Gastroesophageal sphincter (tissue), 4 donors: ENCODE data around the gene LHX2. TPM values are rescaled to one million over a fixed set of nuclear protein-coding genes. Genes with fewer than 3 reads are reported as not detected.

Experiments
- ATAC-seq: fragments of 150-250 bp; one replicate; pipeline ENCODE4 v1.9.1; 2016; ENCODE audit warnings: mild to moderate bottlenecking, moderate library complexity
- H3K27ac ChIP-seq, 4 donors: fragments of 200-600 bp; sonication (generic) in 3 of 4; 1 replicate in 3 of 4; 2 replicates in 1 of 4; pipeline ENCODE4 v1.5.1; 2016 to 2019
- H3K27me3 ChIP-seq: fragments of 200-600 bp; sonication (generic); one replicate; pipeline ENCODE4 v1.5.1; 2019
- H3K36me3 ChIP-seq, 2 donors: fragments of 200-600 bp; sonication (generic); one replicate each; pipeline ENCODE4 v1.5.1; 2019; ENCODE audit warnings: control low read depth in 1 of 2
- H3K4me1 ChIP-seq, 3 donors: fragments of 200-600 bp; sonication (generic); 1 replicate in 2 of 3; 2 replicates in 1 of 3; pipeline ENCODE4 v1.5.1; 2016 to 2019; ENCODE audit warnings: control low read depth in 2 of 3
- H3K4me3 ChIP-seq, 2 donors: fragments of 200-600 bp; sonication (generic); one replicate each; pipeline ENCODE4 v1.5.1; 2019; ENCODE audit warnings: mild to moderate bottlenecking in 1 of 2, moderate library complexity in 1 of 2
- H3K9me3 ChIP-seq, 3 donors: fragments of 200-600 bp; sonication (generic); one replicate each; pipeline ENCODE4 v1.5.1; 2017 to 2019; ENCODE audit warnings: control low read depth in 2 of 3
- EP300 ChIP-seq: sonication (generic); formaldehyde crosslinking; IDR thresholded peaks from one replicate; pipeline ENCODE4 v1.6.1; 2017; ENCODE audit warnings: antibody characterized with exemption, mild to moderate bottlenecking
- POLR2A ChIP-seq, 2 donors: fragments of 450-650 bp; IDR thresholded peaks; one replicate each; pipeline ENCODE4 v1.6.1; 2017; ENCODE audit warnings: antibody characterized with exemption in 2 of 2, mild to moderate bottlenecking in 2 of 2, moderate library complexity in 1 of 2
- POLR2AphosphoS5 ChIP-seq: sonication (generic); formaldehyde crosslinking; IDR thresholded peaks from one replicate; pipeline ENCODE4 v1.6.1; 2017; ENCODE audit warnings: antibody characterized with exemption
- WGBS, 2 donors: methylation state at CpG; one replicate each; pipeline ENCODE4 v1.1.5; 2018; ENCODE audit warnings: low coverage in 1 of 2; 5-methylcytosine and 5-hydroxymethylcytosine counted together
- total RNA-seq, 4 donors: library from RNA; depleted of rRNA; stranded (reverse); fragments of >200 nt; gene quantifications; one replicate each; pipeline ENCODE4 v1.1.0, GENCODE V29; 2016
- TF ChIP-seq, protein P1 (sequence below), 4 experiments: fragments of 200-600 bp in 2 of 4; fragments of 450-650 bp in 2 of 4; sonication (generic) in 1 of 4; IDR thresholded peaks; one replicate each; pipeline ENCODE4 v1.5.1; 2017 to 2019; ENCODE audit warnings: antibody characterized with exemption in 4 of 4, mild to moderate bottlenecking in 2 of 4, moderate library complexity in 2 of 4

Gene LHX2
- total RNA-seq, 4 donors from 2014 or later: not detected

DNA sequence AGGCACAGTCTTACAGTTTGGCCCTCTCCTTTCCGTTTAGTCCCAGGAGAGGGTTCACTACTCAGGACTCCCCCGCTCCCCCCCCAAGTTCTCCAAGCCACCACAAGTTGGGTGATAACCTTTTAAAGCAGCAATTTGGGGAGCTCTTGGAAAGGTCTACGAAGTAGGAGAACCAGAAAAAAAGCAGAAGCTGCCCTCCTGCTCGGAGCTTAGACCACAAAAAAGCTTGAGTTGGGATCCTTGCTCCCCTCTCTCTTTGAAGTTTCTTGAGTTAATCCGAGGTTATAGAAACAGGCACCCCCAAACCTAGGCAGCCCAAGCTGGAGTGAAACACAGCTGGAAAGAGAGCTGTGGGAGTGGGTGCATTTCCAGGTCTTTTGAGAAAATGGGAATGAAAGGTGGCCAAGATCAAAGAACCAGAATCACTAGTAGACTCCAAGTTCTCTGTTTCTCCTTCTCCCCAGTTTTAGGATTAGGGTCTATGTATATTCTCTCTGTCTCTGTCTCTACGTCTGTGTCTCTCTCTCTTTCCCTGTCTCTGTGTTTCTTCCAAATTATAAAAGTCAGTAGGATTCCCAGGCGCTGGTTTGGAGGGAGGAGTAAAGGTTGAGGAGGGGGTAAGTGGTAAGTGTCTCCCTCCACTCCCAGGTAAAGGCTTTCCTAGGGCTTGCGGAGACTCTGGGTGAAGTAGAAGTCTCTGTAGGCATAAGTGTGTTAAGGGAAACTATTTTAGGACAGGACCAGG lies 2.8 kb downstream of the LHX2 start:
- Histone ChIP-seq H3K4me3 (no peak overlapping the region), H3K27me3 (peaks cover 100% of the 10 kb centered on the region), H3K36me3 (no peaks in the 10 kb centered on the region), H3K9me3 (no peaks in the 10 kb centered on the region), H3K4me1 (peaks cover 0 to 83% (median 54%) of the 10 kb centered on the region in 3 donors), H3K27ac (no peak overlapping the region)
- no peak for ATAC-seq
- WGBS, 2 donors: 27 to 44% methylated on average over 4 to 6 of the region's 8 CpGs
- TF ChIP-seq, protein P1, sequence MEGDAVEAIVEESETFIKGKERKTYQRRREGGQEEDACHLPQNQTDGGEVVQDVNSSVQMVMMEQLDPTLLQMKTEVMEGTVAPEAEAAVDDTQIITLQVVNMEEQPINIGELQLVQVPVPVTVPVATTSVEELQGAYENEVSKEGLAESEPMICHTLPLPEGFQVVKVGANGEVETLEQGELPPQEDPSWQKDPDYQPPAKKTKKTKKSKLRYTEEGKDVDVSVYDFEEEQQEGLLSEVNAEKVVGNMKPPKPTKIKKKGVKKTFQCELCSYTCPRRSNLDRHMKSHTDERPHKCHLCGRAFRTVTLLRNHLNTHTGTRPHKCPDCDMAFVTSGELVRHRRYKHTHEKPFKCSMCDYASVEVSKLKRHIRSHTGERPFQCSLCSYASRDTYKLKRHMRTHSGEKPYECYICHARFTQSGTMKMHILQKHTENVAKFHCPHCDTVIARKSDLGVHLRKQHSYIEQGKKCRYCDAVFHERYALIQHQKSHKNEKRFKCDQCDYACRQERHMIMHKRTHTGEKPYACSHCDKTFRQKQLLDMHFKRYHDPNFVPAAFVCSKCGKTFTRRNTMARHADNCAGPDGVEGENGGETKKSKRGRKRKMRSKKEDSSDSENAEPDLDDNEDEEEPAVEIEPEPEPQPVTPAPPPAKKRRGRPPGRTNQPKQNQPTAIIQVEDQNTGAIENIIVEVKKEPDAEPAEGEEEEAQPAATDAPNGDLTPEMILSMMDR (IDR thresholded peaks at IDR 0.05): no peak
- TF ChIP-seq POLR2A (IDR thresholded peaks at IDR 0.05) (no peak), EP300 (no peak), POLR2AphosphoS5 (no peak)

DNA sequence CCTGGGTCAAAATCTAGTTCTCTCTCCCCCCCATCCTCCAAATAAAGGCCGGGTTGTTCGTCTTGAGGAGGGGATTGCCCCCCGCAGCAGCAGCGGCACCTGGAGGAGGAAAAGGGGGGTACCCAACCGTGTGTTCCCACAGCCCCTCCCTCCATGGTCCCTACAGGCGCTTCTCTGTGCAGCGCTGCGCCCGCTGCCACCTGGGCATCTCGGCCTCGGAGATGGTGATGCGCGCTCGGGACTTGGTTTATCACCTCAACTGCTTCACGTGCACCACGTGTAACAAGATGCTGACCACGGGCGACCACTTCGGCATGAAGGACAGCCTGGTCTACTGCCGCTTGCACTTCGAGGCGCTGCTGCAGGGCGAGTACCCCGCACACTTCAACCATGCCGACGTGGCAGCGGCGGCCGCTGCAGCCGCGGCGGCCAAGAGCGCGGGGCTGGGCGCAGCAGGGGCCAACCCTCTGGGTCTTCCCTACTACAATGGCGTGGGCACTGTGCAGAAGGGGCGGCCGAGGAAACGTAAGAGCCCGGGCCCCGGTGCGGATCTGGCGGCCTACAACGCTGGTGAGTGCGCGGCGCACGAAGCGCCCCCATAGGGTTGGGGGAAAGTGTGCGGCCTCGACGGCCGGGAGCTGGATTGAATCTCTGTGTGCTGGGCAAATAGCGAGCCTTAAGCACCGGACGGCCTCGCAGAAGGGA lies 3.5 kb downstream of the LHX2 start:
- Histone ChIP-seq H3K4me3 (no peak overlapping the region), H3K27me3 (peaks cover 100% of the 10 kb centered on the region), H3K4me1 (peaks cover 0 to 80% (median 54%) of the 10 kb centered on the region in 3 donors), H3K36me3 (no peaks in the 10 kb centered on the region), H3K27ac (no peak overlapping the region), H3K9me3 (no peaks in the 10 kb centered on the region)
- no peak for ATAC-seq
- TF ChIP-seq POLR2AphosphoS5 (no peak), EP300 (no peak), POLR2A (IDR thresholded peaks at IDR 0.05) (no peak)
- TF ChIP-seq, protein P1 (IDR thresholded peaks at IDR 0.05): no peak
- WGBS, 2 donors: 3% methylated on average over 10 of the region's 57 CpGs; no CpG with 5 or more reads in 1 of the 2 donors

DNA sequence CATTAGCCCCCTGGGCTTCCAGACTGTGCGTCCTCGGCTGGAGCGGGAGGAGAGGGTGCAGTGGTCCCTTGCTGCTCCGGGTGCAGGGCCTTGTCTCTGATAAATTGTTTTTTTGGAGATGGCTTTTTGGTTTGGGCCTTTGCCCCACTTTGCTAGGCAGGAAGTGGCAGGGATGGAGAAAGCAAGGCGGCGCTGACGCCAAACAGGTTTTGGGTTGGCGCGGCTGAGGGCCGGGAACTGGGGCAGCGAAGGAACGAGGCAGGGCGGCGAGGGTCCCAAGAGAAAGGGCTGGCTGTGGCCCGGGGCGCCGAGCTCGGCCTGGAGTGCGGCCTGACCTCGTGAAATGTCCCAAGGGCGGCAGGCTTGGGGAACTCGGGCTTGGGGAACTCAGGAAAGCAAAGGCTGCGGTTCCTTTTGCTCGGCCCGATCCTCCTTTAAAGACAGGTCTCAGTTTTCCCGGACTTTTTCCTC lies 4.1 kb downstream of the LHX2 start:
- H3K4me3 ChIP-seq: no peak overlapping the region
- H3K4me1 ChIP-seq: peaks cover 0 to 77% (median 52%) of the 10 kb centered on the region in 3 donors
- TF ChIP-seq POLR2A (IDR thresholded peaks at IDR 0.05) (no peak), POLR2AphosphoS5 (no peak), EP300 (no peak)
- TF ChIP-seq, protein P1 (IDR thresholded peaks at IDR 0.05): no peak
- H3K9me3 ChIP-seq: no peaks in the 10 kb centered on the region
- WGBS, 2 donors: 0 to 20% methylated on average over 1 to 2 of the region's 26 CpGs
- H3K27me3 ChIP-seq: peaks cover 100% of the 10 kb centered on the region
- no peaks in the 10 kb centered on the region for H3K36me3 ChIP-seq
- no peak overlapping the region for H3K27ac ChIP-seq
- no peak for ATAC-seq

DNA sequence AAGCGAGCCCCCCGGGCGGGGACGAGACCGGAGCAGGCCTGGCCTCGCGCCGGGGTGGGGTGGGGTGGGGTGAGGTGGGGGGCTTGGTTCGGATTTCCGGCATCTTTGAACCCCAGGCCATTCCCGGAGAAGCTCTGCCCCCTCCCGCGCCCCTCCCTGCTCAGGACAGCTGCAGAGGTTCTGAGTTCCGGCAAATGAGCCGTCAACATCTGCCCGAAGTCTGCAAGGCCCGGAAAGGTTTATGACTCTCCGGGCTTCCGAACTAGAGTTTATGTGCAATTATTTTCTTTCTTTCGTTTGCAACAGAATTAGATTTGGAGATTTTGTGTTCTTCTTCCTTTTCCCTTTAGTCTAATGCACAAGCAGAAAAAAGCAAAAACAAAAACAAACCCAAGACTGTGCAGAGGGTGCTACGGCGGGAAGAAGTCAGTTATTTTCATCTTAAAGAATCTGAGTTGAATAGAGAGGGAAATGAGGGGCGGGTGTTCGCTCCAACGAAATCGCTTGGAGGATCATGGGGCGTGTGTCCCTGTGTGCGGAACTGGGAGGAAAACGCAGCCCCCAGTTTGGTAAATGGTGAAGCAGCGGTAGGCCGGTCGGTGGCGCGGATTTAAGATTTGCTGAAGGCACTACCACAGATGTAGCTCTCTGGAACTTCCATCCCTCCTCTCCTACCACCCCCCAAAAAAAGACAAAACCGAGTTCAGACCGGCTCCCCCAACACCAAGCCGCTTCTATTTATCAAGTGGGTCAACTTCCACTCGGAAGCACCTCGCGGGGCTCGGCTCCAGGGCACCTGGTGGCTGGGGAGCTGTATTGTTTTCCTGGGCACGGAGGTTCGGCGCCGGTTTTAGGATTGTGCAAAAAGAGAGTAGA lies 4.8 kb downstream of the LHX2 start:
- H3K4me1 ChIP-seq: peaks cover 0 to 70% (median 45%) of the 10 kb centered on the region in 3 donors
- WGBS, 2 donors: 9% methylated on average over 16 to 20 of the region's 45 CpGs
- TF ChIP-seq POLR2AphosphoS5: peak; percentile 15
- TF ChIP-seq, protein P1 (IDR thresholded peaks at IDR 0.05): no peak
- no peaks in the 10 kb centered on the region for H3K9me3 ChIP-seq
- H3K36me3 ChIP-seq: no peaks in the 10 kb centered on the region
- H3K27ac ChIP-seq: no peak overlapping the region
- peaks cover 100% of the 10 kb centered on the region for H3K27me3 ChIP-seq
- H3K4me3 ChIP-seq: no peak overlapping the region
- no peak for ATAC-seq
